Heart right ventricle (tissue), 16 donors: Measurements from ENCODE around the gene SLC39A3. TPM values are rescaled to one million over a fixed set of nuclear protein-coding genes. Genes with fewer than 3 reads are reported as not detected.

ENCODE experiments used
- ATAC-seq, 8 donors: fragments of 200-7000 bp; cut with Tn5 transposase; one replicate each; pipeline ENCODE4 v1.9.1; 2020; ENCODE audit warnings: mild to moderate bottlenecking in 8 of 8, moderate library complexity in 8 of 8, moderate number of reproducible peaks in 1 of 8
- DNase-seq, 2 donors: peaks; one replicate each; pipeline ENCODE4 v3.0.0-alpha.2; 2020
- H3K27ac ChIP-seq, 10 donors: fragments of 200-600 bp; sonication (generic) in 2 of 10; one replicate each; pipeline versions ENCODE4 v1.5.0 to v1.8.0; 2020 to 2022; ENCODE audit warnings: mild to moderate bottlenecking in 3 of 10
- H3K27me3 ChIP-seq, 7 donors: fragments of 200-600 bp; one replicate each; pipeline ENCODE4 v1.8.0; 2021 to 2022; ENCODE audit warnings: mild to moderate bottlenecking in 2 of 7
- H3K36me3 ChIP-seq, 9 donors: fragments of 200-600 bp; sonication (generic) in 1 of 9; one replicate each; pipeline versions ENCODE4 v1.5.0 to v1.8.0; 2020 to 2022; ENCODE audit warnings: mild to moderate bottlenecking in 2 of 9
- H3K4me1 ChIP-seq, 9 donors: fragments of 200-600 bp; sonication (generic) in 1 of 9; one replicate each; pipeline versions ENCODE4 v1.5.0 to v1.8.0; 2020 to 2022; ENCODE audit warnings: mild to moderate bottlenecking in 4 of 9
- H3K4me3 ChIP-seq, 10 donors: fragments of 200-600 bp; sonication (generic) in 2 of 10; one replicate each; pipeline versions ENCODE4 v1.5.0 to v1.8.0; 2020 to 2022; ENCODE audit warnings: mild to moderate bottlenecking in 7 of 10, moderate library complexity in 2 of 10
- H3K9me3 ChIP-seq, 11 donors: fragments of 200-600 bp in 10 of 11; sonication (generic) in 2 of 11; one replicate each; pipeline versions ENCODE4 v1.5.0 to v1.8.0; 2013 to 2022; ENCODE audit warnings: mild to moderate bottlenecking in 2 of 11, control low read depth in 1 of 11, moderate library complexity in 1 of 11
- WGBS, 2 donors: extraction: QIAGEN DNeasy Blood & Tissue Kit; methylation state at CpG; one replicate each; pipeline ENCODE4 v1.1.7; 2013; ENCODE audit warnings: inconsistent platforms in 1 of 2; 5-methylcytosine and 5-hydroxymethylcytosine counted together
- intact Hi-C, 10 donors: fragments of 100-400 bp; cut with DNase I; formaldehyde crosslinking; loops; one replicate each; pipeline versions ENCODE4 v1.11.1 to v1.14.2; 2022
- polyA plus RNA-seq, 2 donors: library from polyadenylated mRNA; stranded (reverse); fragments of 200-250 nt; gene quantifications; one replicate each; pipeline ENCODE4 v1.2.3, GENCODE V29; 2013
- total RNA-seq, 10 donors: library from RNA; stranded (reverse); fragmentation: NEBNext Ultra II Directional in 3 of 10; extraction: Animal tissue kit (Norgen Biotek cat#: 25700) in 3 of 10; gene quantifications; one replicate each; pipeline versions ENCODE4 v1.2.1 to v1.2.4, GENCODE V29; 2021 to 2023
- TF ChIP-seq, protein P1 (sequence below), 9 donors: fragments of 200-600 bp; sonication (generic) in 2 of 9; IDR thresholded peaks; one replicate each; pipeline versions ENCODE4 v1.5.0 to v1.8.0; 2021 to 2022; ENCODE audit warnings: antibody characterized with exemption in 9 of 9, mild to moderate bottlenecking in 5 of 9, moderate library complexity in 1 of 9
- donor health status: Arrhythmogenic right ventricular cardiomyopathy.
- donor health status: ischemic (EF 13 %, LVEDD 7.1; RV severe dilation, severe dysfunction).
- donor health status: healthy with polysubstance abuse.
- donor health status: DM: no; HTN: yes; CAD: no.
- donor health status: DM: no; HTN: no; CAD: no.
- donor health status: ischemic (EF 25% LVEDD 6.9; RV normal size, moderate dysfunction).
- donor health status: ischemic (EF 25% LVEDD 5.7; RV mildly dilated, moderate dysfunction).
- donor health status: healthy.
- donor health status: DM: yes; HTN: yes; CAD: no.
- donor health status: Ischemic cardiomyopathy.
- donor health status: ischemic (EF 35%, LVEDD 5.7; RV mildly dilated, moderate dysfunction).
- donor health status: nonischemic (EF 11% LVEDD 7.7; RV severe dilation, severe dysfunction).
- donor health status: DM: yes; HTN: yes; CAD: no.
- donor health status: PGD.
- donor health status: ischemic (EF 29% LVEDD 5.4; RV normal size, mild dysfunction).
- donor health status: nonischemic (EF 23%, LVEDD 6.1; RV moderate dilation, normal function).

Gene SLC39A3
- total and polyA plus RNA-seq, 12 donors: 16.5 to 66.8 (median 22.2) TPM

GRCh38 chr19:2721570-2722540 lies 18.0 kb downstream of the SLC39A3 start:
- no peaks in the 10 kb centered on the region for H3K36me3 ChIP-seq
- intact Hi-C loops: loop anchor here in 1 of 10 donors (5.0 kb wide), 1 partner anchor 60 kb away; no protein-coding TSS in a partner anchor
- DNase-seq (no peak), ATAC-seq (peak in 1 of 8 donors; percentile 0)
- H3K27ac ChIP-seq: peak overlapping the region; percentile 68 to 94 (median 85)
- H3K9me3 ChIP-seq: no peaks in the 10 kb centered on the region
- peak overlapping the region; percentile 32 to 61 (median 46) for H3K4me3 ChIP-seq
- WGBS, 2 donors: 23 to 24% methylated on average over 39 of the region's 39 CpGs
- peaks cover 3 to 69% (median 56%) of the 10 kb centered on the region in 7 donors for H3K27me3 ChIP-seq
- peaks cover 8 to 28% (median 19%) of the 10 kb centered on the region in 9 donors for H3K4me1 ChIP-seq
- TF ChIP-seq, protein P1, sequence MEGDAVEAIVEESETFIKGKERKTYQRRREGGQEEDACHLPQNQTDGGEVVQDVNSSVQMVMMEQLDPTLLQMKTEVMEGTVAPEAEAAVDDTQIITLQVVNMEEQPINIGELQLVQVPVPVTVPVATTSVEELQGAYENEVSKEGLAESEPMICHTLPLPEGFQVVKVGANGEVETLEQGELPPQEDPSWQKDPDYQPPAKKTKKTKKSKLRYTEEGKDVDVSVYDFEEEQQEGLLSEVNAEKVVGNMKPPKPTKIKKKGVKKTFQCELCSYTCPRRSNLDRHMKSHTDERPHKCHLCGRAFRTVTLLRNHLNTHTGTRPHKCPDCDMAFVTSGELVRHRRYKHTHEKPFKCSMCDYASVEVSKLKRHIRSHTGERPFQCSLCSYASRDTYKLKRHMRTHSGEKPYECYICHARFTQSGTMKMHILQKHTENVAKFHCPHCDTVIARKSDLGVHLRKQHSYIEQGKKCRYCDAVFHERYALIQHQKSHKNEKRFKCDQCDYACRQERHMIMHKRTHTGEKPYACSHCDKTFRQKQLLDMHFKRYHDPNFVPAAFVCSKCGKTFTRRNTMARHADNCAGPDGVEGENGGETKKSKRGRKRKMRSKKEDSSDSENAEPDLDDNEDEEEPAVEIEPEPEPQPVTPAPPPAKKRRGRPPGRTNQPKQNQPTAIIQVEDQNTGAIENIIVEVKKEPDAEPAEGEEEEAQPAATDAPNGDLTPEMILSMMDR (IDR thresholded peaks at IDR 0.05): no peak

GRCh38 chr19:2720777-2721569 lies 18.8 kb downstream of the SLC39A3 start, which contains the start of gene DIRAS1:
DIRAS1 (minus strand) TSS chr19:2721372; CDS start chr19:2717806, 3,566 bp downstream.
- Histone ChIP-seq H3K4me1 (peaks cover 8 to 28% (median 19%) of the 10 kb centered on the region in 9 donors), H3K36me3 (peaks cover 0 to 5% (median 0%) of the 10 kb centered on the region in 9 donors), H3K27ac (peak within 1 kb of the TSS; percentile 83 to 94 (median 90)), H3K4me3 (peak within 1 kb of the TSS; percentile 45 to 62 (median 53)), H3K27me3 (peaks cover 2 to 60% (median 48%) of the 10 kb centered on the region in 7 donors), H3K9me3 (peaks cover 0 to under 1% (median 0%) of the 10 kb centered on the region in 11 donors)
- DNase-seq (peak in 1 of 2 donors; percentile 38), ATAC-seq (peak in 5 of 8 donors; percentile 3 to 33 (median 15))
- TF ChIP-seq, protein P1 (IDR thresholded peaks at IDR 0.05): no peak
- intact Hi-C loops: loop anchor here in 1 of 10 donors (5.0 kb wide), 1 partner anchor 59 kb away; no protein-coding TSS in a partner anchor
- WGBS, 2 donors: 1 to 4% methylated on average over 8 to 79 of the region's 100 CpGs

- ATAC-seq: peak; percentile 41 to 72 (median 54)
These were observed 19.7 kb downstream of the SLC39A3 start for GRCh38 chr19:2719920-2720776.

More at GRCh38 chr19:2719920-2720776, 19.7 kb downstream of the SLC39A3 start:
- H3K4me3 ChIP-seq: peak overlapping the region; percentile 34 to 62 (median 53)
- intact Hi-C loops: loop anchor here in 1 of 10 donors (5.0 kb wide), 1 partner anchor 58 kb away; no protein-coding TSS in a partner anchor
- peaks cover 8 to 28% (median 19%) of the 10 kb centered on the region in 9 donors for H3K4me1 ChIP-seq
- peaks cover 0 to 9% (median 4%) of the 10 kb centered on the region in 11 donors for H3K9me3 ChIP-seq
- peak overlapping the region; percentile 54 to 94 (median 86) for H3K27ac ChIP-seq
- WGBS, 2 donors: 2 to 4% methylated on average over 36 to 37 of the region's 37 CpGs
- TF ChIP-seq, protein P1 (IDR thresholded peaks at IDR 0.05): no peak
- peaks cover 0 to 54% (median 46%) of the 10 kb centered on the region in 7 donors for H3K27me3 ChIP-seq
- H3K36me3 ChIP-seq: peaks cover 0 to 5% (median 0%) of the 10 kb centered on the region in 9 donors
- DNase-seq: peak; percentile 50 to 60
